Femur (tissue), 1 donor: Measurements from ENCODE around the gene TRIM47.

Experiments
- DNase-seq: peaks from one replicate; pipeline ENCODE4 v3.0.0-alpha.2; 2017

The TRIM47 gene

GRCh38 chr17:75828076-75828400 is 50.3 kb downstream of the TRIM47 start:
- no peak for DNase-seq

GRCh38 chr17:75827308-75828075 is 50.9 kb downstream of the TRIM47 start:
- peak; percentile 82 for DNase-seq

GRCh38 chr17:75826561-75827307 is 51.6 kb downstream of the TRIM47 start:
- DNase-seq, result no peak

- DNase-seq, result no peak
Observed at GRCh38 chr17:75825748-75826370, 52.5 kb downstream of the TRIM47 start.

GRCh38 chr17:75825149-75825552 is 53.2 kb downstream of the TRIM47 start:
- DNase-seq, result peak; percentile 72

GRCh38 chr17:75824666-75825065 is 53.7 kb downstream of the TRIM47 start:
- no peak for DNase-seq
